Natural killer cell (primary cell): ENCODE results near the gene GALNT12. TPM values are rescaled to one million over a fixed set of nuclear protein-coding genes. Genes with fewer than 3 reads are reported as not detected.

ENCODE experiments used
- ATAC-seq, 3 donors: fragments of 150-1000 bp in 2 of 3; fragments of 200-7000 bp in 1 of 3; cut with Tn5 transposase; 1 replicate in 1 of 3; 2 replicates in 2 of 3; pipeline ENCODE4 v1.10.0; 2021; ENCODE audit warnings: mild to moderate bottlenecking in 2 of 3, moderate library complexity in 2 of 3
- DNase-seq, 2 donors: peaks; one replicate each; pipeline versions ENCODE4 v3.0.0 to v3.0.0-alpha.2; 2013 to 2021; ENCODE audit warnings: mixed read lengths in 1 of 2
- H3K27ac ChIP-seq: one replicate; pipeline ENCODE4 v1.5.1; 2013; ENCODE audit warnings: mild to moderate bottlenecking, low read length
- H3K27me3 ChIP-seq: one replicate; pipeline ENCODE4 v1.6.1; 2013; ENCODE audit warnings: low read length; ENCODE audit not compliant: control insufficient read depth, insufficient read depth
- H3K36me3 ChIP-seq: one replicate; pipeline ENCODE4 v1.6.1; 2013; ENCODE audit warnings: low read length; ENCODE audit not compliant: control insufficient read depth, insufficient read depth
- H3K4me1 ChIP-seq: one replicate; pipeline ENCODE4 v1.6.1; 2013; ENCODE audit warnings: low read length; ENCODE audit not compliant: control insufficient read depth, insufficient read depth
- H3K4me3 ChIP-seq: one replicate; pipeline ENCODE4 v1.5.1; 2013; ENCODE audit warnings: low read length
- H3K9me3 ChIP-seq: one replicate; pipeline ENCODE4 v1.6.1; 2013; ENCODE audit warnings: low read length; ENCODE audit not compliant: control insufficient read depth, insufficient read depth
- H3K27ac Mint-ChIP-seq, 2 donors: one replicate each; pipeline ENCODE4 v1.8.0; 2022; ENCODE audit warnings: mild to moderate bottlenecking in 2 of 2, mixed read lengths in 2 of 2, moderate library complexity in 1 of 2
- H3K27me3 Mint-ChIP-seq, 2 donors: one replicate each; pipeline ENCODE4 v1.8.0; 2022; ENCODE audit warnings: low read depth in 2 of 2, mixed read lengths in 2 of 2
- H3K36me3 Mint-ChIP-seq: one replicate; pipeline ENCODE4 v1.8.0; 2022; ENCODE audit warnings: mixed read lengths
- H3K4me1 Mint-ChIP-seq, 2 donors: one replicate each; pipeline ENCODE4 v1.8.0; 2022; ENCODE audit warnings: mixed read lengths in 2 of 2
- H3K4me3 Mint-ChIP-seq: one replicate; pipeline ENCODE4 v1.8.0; 2022; ENCODE audit warnings: mild to moderate bottlenecking, moderate library complexity, mixed read lengths
- H3K9me3 Mint-ChIP-seq, 2 donors: one replicate each; pipeline ENCODE4 v1.8.0; 2022; ENCODE audit warnings: mixed read lengths in 2 of 2
- CTCF ChIP-seq: fragments of 200-600 bp; IDR thresholded peaks from one replicate; pipeline ENCODE4 v1.8.0; 2022; ENCODE audit warnings: antibody characterized with exemption
- WGBS: methylation state at CpG from one replicate; pipeline ENCODE4 v1.1.7; 2013; ENCODE audit warnings: missing lambda C conversion rate; ENCODE audit not compliant: insufficient coverage; 5-methylcytosine and 5-hydroxymethylcytosine counted together
- intact Hi-C: fragments of 100-400 bp; cut with micrococcal nuclease; formaldehyde crosslinking; loops from one replicate; pipeline ENCODE4 v1.14.2; 2022
- total RNA-seq, 4 donors: library from RNA; stranded (reverse); fragments of 120-200 nt in 1 of 4; gene quantifications; one replicate each; pipeline versions ENCODE4 v1.2.3 to v1.2.4, GENCODE V29; 2013 to 2022

The GALNT12 gene
- total RNA-seq, 3 donors from 2014 or later (not counting 1 experiment from before 2014, with no cell fraction given), result 9.1 to 9.4 (median 9.4) TPM

- H3K27ac Mint-ChIP-seq, result no peak overlapping the region
- DNase-seq (no peak), ATAC-seq (no peak)
- Histone ChIP-seq H3K27me3 (no peaks in the 10 kb centered on the region), H3K27ac (no peak overlapping the region), H3K4me1 (no peaks in the 10 kb centered on the region), H3K4me3 (no peak overlapping the region), H3K36me3 (no peaks in the 10 kb centered on the region), H3K9me3 (no peaks in the 10 kb centered on the region)
- no peak for TF ChIP-seq CTCF
- intact Hi-C loops, result no loop called here
- peaks cover 8% of the 10 kb centered on the region for H3K36me3 Mint-ChIP-seq
- H3K9me3 Mint-ChIP-seq, result no peaks in the 10 kb centered on the region
- no peak overlapping the region for H3K4me3 Mint-ChIP-seq
- 97% methylated on average over 6 of the region's 6 CpGs for WGBS
- no peaks in the 10 kb centered on the region for H3K4me1 Mint-ChIP-seq
- H3K27me3 Mint-ChIP-seq, result no peaks in the 10 kb centered on the region
These were observed 30.8 kb downstream of the GALNT12 start for GRCh38 chr9:98838155-98838867.

GRCh38 chr9:98838868-98839565 is 31.5 kb downstream of the GALNT12 start:
- ATAC-seq (no peak), DNase-seq (no peak)
- no peak overlapping the region for H3K27ac Mint-ChIP-seq
- no peaks in the 10 kb centered on the region for H3K9me3 Mint-ChIP-seq
- Histone ChIP-seq H3K4me3 (no peak overlapping the region), H3K9me3 (no peaks in the 10 kb centered on the region), H3K4me1 (no peaks in the 10 kb centered on the region), H3K36me3 (no peaks in the 10 kb centered on the region), H3K27ac (no peak overlapping the region), H3K27me3 (no peaks in the 10 kb centered on the region)
- 95% methylated on average over 6 of the region's 6 CpGs for WGBS
- no peaks in the 10 kb centered on the region for H3K4me1 Mint-ChIP-seq
- intact Hi-C loops, result no loop called here
- peaks cover 8% of the 10 kb centered on the region for H3K36me3 Mint-ChIP-seq
- no peak overlapping the region for H3K4me3 Mint-ChIP-seq
- no peak for TF ChIP-seq CTCF
- no peaks in the 10 kb centered on the region for H3K27me3 Mint-ChIP-seq

GRCh38 chr9:98839724-98840123 is 32.3 kb downstream of the GALNT12 start:
- H3K9me3 ChIP-seq, result no peaks in the 10 kb centered on the region
- no peak overlapping the region for H3K4me3 ChIP-seq
- intact Hi-C loops, result no loop called here
- Mint-ChIP-seq H3K4me3 (no peak overlapping the region), H3K27me3 (no peaks in the 10 kb centered on the region), H3K27ac (no peak overlapping the region), H3K9me3 (no peaks in the 10 kb centered on the region), H3K4me1 (no peaks in the 10 kb centered on the region), H3K36me3 (peaks cover 8% of the 10 kb centered on the region)
- no peaks in the 10 kb centered on the region for H3K4me1 ChIP-seq
- TF ChIP-seq CTCF, result no peak
- DNase-seq, result no peak
- H3K36me3 ChIP-seq, result no peaks in the 10 kb centered on the region
- H3K27ac ChIP-seq, result no peak overlapping the region
- 94% methylated on average over 3 of the region's 4 CpGs for WGBS
- no peaks in the 10 kb centered on the region for H3K27me3 ChIP-seq
- ATAC-seq, result no peak
